ENCODE results near the gene CALHM6.

Gene CALHM6

DNA sequence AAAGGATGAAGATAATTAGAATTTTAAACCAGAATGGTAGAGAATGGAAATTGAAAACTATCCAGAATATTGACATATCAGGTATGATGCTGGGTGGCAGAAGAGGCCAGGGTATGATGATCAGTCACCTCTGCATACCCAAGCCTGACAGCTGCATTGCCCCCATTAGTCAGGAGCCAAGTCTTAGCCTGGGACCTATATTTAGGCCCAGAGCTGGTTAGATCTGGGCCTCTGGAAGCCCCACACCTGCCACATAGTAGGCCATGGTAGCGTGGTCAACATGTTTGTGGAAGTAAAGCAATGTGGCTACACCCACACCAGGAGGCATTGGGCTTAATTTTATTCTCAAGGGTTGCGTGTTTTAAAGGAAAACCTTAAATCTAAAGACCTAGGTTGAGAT, 32.1 kb upstream of the CALHM6 start:
- Histone ChIP-seq H3K27me3 (ENCODE audit: low read length) (no peaks in the 10 kb centered on the region), H3K9me3 (ENCODE audit: insufficient read depth, low read length) (no peaks in the 10 kb centered on the region), H4K20me1 (ENCODE audit: low read depth, low read length) (no peaks in the 10 kb centered on the region), H2AFZ (ENCODE audit: low read depth, low read length, severe bottlenecking) (no peak overlapping the region), H3F3A (ENCODE audit: insufficient read depth) (no peaks in the 10 kb centered on the region), H3K36me3 (ENCODE audit: low read length) (no peaks in the 10 kb centered on the region), H3K9ac (ENCODE audit: low read length) (no peak overlapping the region), H3K9me2 (replicated peaks; ENCODE audit: insufficient read depth, low read length) (no peaks in the 10 kb centered on the region), H3K79me2 (ENCODE audit: insufficient read depth, low read length) (no peaks in the 10 kb centered on the region), H3K4me2 (ENCODE audit: low read depth, low read length, poor library complexity, severe bottlenecking) (no peak overlapping the region), H3K4me3 (ENCODE audit: insufficient read depth, low read length, poor library complexity, severe bottlenecking) (no peak overlapping the region), H3K27ac (ENCODE audit: low read depth, low read length) (no peak overlapping the region)
- no peak for TF ChIP-seq CTCF (IDR thresholded peaks at IDR 0.05; ENCODE audit: insufficient read depth, low read length, poor library complexity, severe bottlenecking)
- no peak for TF ChIP-seq EZH2phosphoT487 (conservative IDR thresholded peaks at IDR 0.05; ENCODE audit: low read length)

DNA sequence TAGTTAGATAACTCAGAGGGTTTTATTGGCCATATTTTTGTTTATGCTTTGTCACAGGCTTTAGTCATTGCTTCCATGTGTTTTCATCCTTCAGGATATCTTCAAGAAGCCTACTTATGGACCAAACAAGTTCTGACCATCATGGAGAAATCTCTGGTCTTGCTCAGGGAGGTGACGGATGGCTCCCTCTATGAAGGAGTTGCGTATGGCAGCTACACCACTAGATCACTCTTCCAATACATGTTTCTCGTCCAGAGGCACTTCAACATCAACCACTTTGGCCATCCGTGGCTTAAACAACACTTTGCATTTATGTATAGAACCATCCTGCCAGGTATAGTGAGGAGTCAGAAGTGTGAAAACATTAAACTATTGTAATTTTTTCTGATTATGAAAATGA, 30.3 kb upstream of the CALHM6 start:
- Histone ChIP-seq H3K79me2 (ENCODE audit: insufficient read depth, low read length) (no peaks in the 10 kb centered on the region), H3K27ac (ENCODE audit: low read depth, low read length) (no peak overlapping the region), H3K27me3 (ENCODE audit: low read length) (no peaks in the 10 kb centered on the region), H3K4me2 (ENCODE audit: low read depth, low read length, poor library complexity, severe bottlenecking) (no peak overlapping the region), H2AFZ (ENCODE audit: low read depth, low read length, severe bottlenecking) (no peak overlapping the region), H4K20me1 (ENCODE audit: low read depth, low read length) (no peaks in the 10 kb centered on the region), H3K9me2 (replicated peaks; ENCODE audit: insufficient read depth, low read length) (no peaks in the 10 kb centered on the region), H3K9ac (ENCODE audit: low read length) (no peak overlapping the region), H3K4me3 (ENCODE audit: insufficient read depth, low read length, poor library complexity, severe bottlenecking) (no peak overlapping the region), H3K36me3 (ENCODE audit: low read length) (no peaks in the 10 kb centered on the region), H3F3A (ENCODE audit: insufficient read depth) (no peaks in the 10 kb centered on the region), H3K9me3 (ENCODE audit: insufficient read depth, low read length) (no peaks in the 10 kb centered on the region)
- TF ChIP-seq CTCF (IDR thresholded peaks at IDR 0.05; ENCODE audit: insufficient read depth, low read length, poor library complexity, severe bottlenecking), result no peak
- no peak for TF ChIP-seq EZH2phosphoT487 (conservative IDR thresholded peaks at IDR 0.05; ENCODE audit: low read length)

DNA sequence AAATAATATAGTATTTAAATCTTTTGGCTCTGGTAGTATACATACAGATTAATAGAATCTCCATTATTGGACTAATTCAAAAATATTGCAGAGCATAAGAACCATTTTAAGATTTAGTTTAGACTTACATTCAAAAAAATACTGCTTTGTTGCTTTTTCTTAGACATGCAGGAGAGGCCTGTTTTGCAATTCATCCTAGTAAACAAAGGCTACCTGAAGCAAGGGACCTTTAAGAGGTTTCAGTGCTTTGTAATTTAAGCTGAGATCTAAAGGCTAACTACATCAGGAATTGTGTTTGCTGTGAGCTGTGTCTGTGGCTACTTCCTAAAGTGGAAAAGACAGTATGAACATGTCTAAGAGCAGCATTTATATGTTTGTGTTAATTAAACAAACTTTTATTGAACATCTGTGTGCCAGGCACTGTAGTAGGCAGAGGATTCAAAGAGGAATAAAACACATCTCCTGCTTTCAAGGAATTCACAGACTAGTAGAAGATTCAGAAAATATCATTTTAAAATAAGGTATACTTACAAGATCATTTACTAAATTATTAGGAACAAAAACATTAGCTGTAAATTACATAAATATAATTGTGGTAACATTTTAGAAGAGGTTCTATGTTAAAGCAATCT, 29.1 kb upstream of the CALHM6 start:
- Histone ChIP-seq H3K36me3 (ENCODE audit: low read length) (no peaks in the 10 kb centered on the region), H3K4me3 (ENCODE audit: insufficient read depth, low read length, poor library complexity, severe bottlenecking) (no peak overlapping the region), H3K4me2 (ENCODE audit: low read depth, low read length, poor library complexity, severe bottlenecking) (no peak overlapping the region), H3K79me2 (ENCODE audit: insufficient read depth, low read length) (no peaks in the 10 kb centered on the region), H3K9ac (ENCODE audit: low read length) (no peak overlapping the region), H2AFZ (ENCODE audit: low read depth, low read length, severe bottlenecking) (no peak overlapping the region), H3K9me2 (replicated peaks; ENCODE audit: insufficient read depth, low read length) (no peaks in the 10 kb centered on the region), H3K27me3 (ENCODE audit: low read length) (no peaks in the 10 kb centered on the region), H3K27ac (ENCODE audit: low read depth, low read length) (no peak overlapping the region), H3K9me3 (ENCODE audit: insufficient read depth, low read length) (no peaks in the 10 kb centered on the region), H4K20me1 (ENCODE audit: low read depth, low read length) (no peaks in the 10 kb centered on the region), H3F3A (ENCODE audit: insufficient read depth) (no peaks in the 10 kb centered on the region)
- TF ChIP-seq EZH2phosphoT487 (conservative IDR thresholded peaks at IDR 0.05; ENCODE audit: low read length), result no peak
- TF ChIP-seq CTCF (IDR thresholded peaks at IDR 0.05; ENCODE audit: insufficient read depth, low read length, poor library complexity, severe bottlenecking), result no peak
